ENCODE measurements around the gene DST. TPM values are rescaled to one million over a fixed set of nuclear protein-coding genes. Genes with fewer than 3 reads are reported as not detected.
A peak's percentile ranks its signal among the peaks of the same experiment; 100 is the strongest.

Gene DST
- total RNA-seq, 1 experiment from 2014 or later = 370 TPM

DNA sequence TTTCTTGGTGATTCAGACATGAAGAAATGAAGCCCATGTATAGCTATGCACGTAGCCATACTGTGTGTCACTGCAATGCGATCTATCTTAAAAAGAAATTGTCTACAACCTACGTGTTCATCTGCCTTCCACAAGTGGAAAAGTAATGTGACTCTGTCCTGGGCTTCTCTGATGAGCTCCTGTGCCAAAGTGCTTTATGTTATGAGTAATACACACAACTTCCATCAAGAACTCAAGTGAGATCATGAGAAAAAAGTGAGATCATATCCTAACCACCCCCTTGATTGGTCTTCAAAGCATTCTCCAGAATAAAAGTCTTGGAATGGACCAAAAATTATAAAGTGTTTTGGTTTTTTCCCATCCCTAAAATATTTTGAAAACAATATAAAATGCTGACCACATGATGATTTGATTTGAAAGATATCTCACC, 114.3 kb downstream of the DST start:
- H3K4me1 Mint-ChIP-seq (ENCODE audit: insufficient read depth, unreplicated experiment) = peaks cover 6% of the 10 kb centered on the region
- BruUV-seq (replicated peaks) = no TSS peak
- ChIA-PET POLR2A (interaction anchor here (0.7 to 1.3 kb wide), 2 partner anchors 14 to 24 kb away, joined by 3 to 5 read pairs; no protein-coding TSS in a partner anchor), CTCF (interaction anchor here (0.9 kb wide), 2 partner anchors 14 to 42 kb away, joined by 3 to 4 read pairs; no protein-coding TSS in a partner anchor)
- DNase-seq (ENCODE audit: unreplicated experiment) = no peak
- H3K27me3 Mint-ChIP-seq (ENCODE audit: insufficient read depth, unreplicated experiment) = no peaks in the 10 kb centered on the region
- H3K27ac Mint-ChIP-seq (ENCODE audit: low read depth, unreplicated experiment) = no peak overlapping the region
- no peak for TF ChIP-seq CTCF (IDR thresholded peaks at IDR 0.05; ENCODE audit: unreplicated experiment)
- no peaks in the 10 kb centered on the region for H3K9me3 Mint-ChIP-seq (ENCODE audit: unreplicated experiment)
- no peak overlapping the region for H3K4me3 Mint-ChIP-seq (ENCODE audit: unreplicated experiment)
- intact Hi-C loops (cut with micrococcal nuclease) = no loop called here
- peaks cover 99% of the 10 kb centered on the region for H3K36me3 Mint-ChIP-seq (ENCODE audit: insufficient read depth, unreplicated experiment)

DNA sequence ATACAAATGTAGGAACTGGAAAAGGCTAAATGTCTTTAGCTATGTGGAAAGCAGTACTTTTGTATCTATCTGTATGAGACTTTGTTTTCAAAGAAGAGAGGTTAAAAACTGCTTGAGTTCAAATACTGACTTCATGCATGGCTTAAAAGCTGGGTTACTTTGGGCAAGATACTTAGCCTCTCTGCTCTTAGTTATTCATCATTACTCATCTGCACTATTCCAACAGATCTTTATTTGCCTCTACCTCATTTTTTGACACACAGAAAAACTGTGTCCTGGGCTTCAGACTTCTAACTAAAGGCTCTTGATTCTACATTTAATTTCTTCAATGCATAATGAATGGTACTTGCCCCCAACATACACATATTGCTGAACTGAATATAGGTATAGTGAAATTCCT, 114.8 kb downstream of the DST start:
- peaks cover 98% of the 10 kb centered on the region for H3K36me3 Mint-ChIP-seq (ENCODE audit: insufficient read depth, unreplicated experiment)
- intact Hi-C loops (cut with micrococcal nuclease) = no loop called here
- POLR2A ChIA-PET = interaction anchor here (0.7 to 1.3 kb wide), 3 partner anchors 9 to 52 kb away, joined by 3 to 6 read pairs (median 5); no protein-coding TSS in a partner anchor
- H3K9me3 Mint-ChIP-seq (ENCODE audit: unreplicated experiment) = no peaks in the 10 kb centered on the region
- no TSS peak for BruUV-seq (replicated peaks)
- no peak overlapping the region for H3K4me3 Mint-ChIP-seq (ENCODE audit: unreplicated experiment)
- CTCF ChIA-PET = interaction anchor here (0.9 kb wide), 2 partner anchors 14 to 42 kb away, joined by 3 to 4 read pairs; no protein-coding TSS in a partner anchor
- TF ChIP-seq CTCF (IDR thresholded peaks at IDR 0.05; ENCODE audit: unreplicated experiment) = no peak
- H3K27ac Mint-ChIP-seq (ENCODE audit: low read depth, unreplicated experiment) = peak overlapping the region; percentile 7
- H3K4me1 Mint-ChIP-seq (ENCODE audit: insufficient read depth, unreplicated experiment) = peaks cover 6% of the 10 kb centered on the region
- DNase-seq (ENCODE audit: unreplicated experiment) = no peak
- no peaks in the 10 kb centered on the region for H3K27me3 Mint-ChIP-seq (ENCODE audit: insufficient read depth, unreplicated experiment)

GRCh38 chr6:56526860-56527544, 115.7 kb downstream of the DST start:
- POLR2A ChIA-PET = interaction anchor here (0.9 to 1.3 kb wide), 3 partner anchors 10 to 32 kb away, joined by 3 to 6 read pairs (median 5); no protein-coding TSS in a partner anchor
- CTCF ChIA-PET = no interaction called here
- H3K9me3 Mint-ChIP-seq (ENCODE audit: unreplicated experiment) = no peaks in the 10 kb centered on the region
- peaks cover 95% of the 10 kb centered on the region for H3K36me3 Mint-ChIP-seq (ENCODE audit: insufficient read depth, unreplicated experiment)
- no peaks in the 10 kb centered on the region for H3K27me3 Mint-ChIP-seq (ENCODE audit: insufficient read depth, unreplicated experiment)
- H3K4me1 Mint-ChIP-seq (ENCODE audit: insufficient read depth, unreplicated experiment) = peaks cover 6% of the 10 kb centered on the region
- TF ChIP-seq CTCF (IDR thresholded peaks at IDR 0.05; ENCODE audit: unreplicated experiment) = no peak
- intact Hi-C loops (cut with micrococcal nuclease) = no loop called here
- H3K27ac Mint-ChIP-seq (ENCODE audit: low read depth, unreplicated experiment) = no peak overlapping the region
- H3K4me3 Mint-ChIP-seq (ENCODE audit: unreplicated experiment) = no peak overlapping the region
- BruUV-seq (replicated peaks) = no TSS peak
- DNase-seq (ENCODE audit: unreplicated experiment) = no peak

DNA sequence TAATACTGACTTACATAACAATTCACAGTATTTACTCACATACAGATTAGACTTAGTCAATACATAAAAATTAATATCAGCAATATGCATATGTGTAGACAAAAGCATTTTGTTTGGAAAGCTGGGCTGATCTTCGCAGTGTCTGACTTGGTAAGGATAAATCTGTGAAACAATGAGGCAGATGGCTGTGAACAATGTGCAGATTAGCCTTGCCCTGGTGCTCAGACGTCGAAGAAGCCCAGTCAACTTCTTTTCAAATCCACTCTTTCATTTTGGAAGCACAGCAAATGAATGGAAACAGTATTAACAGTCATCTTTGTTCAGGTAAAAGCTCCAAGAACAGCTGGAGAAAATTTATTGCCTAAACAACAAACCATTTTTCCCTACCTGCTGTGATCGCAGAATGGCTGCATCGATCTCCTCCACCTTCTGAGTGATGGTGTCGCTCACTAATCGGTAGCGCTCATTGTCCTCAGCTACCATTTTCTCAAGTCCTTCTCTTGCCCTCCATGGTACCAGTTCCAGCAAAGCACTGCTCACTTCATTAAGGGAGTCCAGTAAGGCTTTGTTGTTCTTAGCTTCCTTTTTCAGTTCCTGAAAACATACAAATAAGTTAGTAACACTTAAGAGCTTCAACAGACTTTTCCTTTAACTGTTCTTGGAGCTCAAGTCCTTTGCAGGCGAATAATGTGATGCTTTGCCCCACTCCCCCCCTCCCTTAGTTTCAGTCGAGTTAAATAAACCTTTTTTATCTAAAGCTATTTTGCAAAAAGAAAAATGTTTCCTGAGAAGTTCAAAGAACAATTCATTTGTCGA, 116.5 kb downstream of the DST start:
- no peaks in the 10 kb centered on the region for H3K27me3 Mint-ChIP-seq (ENCODE audit: insufficient read depth, unreplicated experiment)
- H3K4me3 Mint-ChIP-seq (ENCODE audit: unreplicated experiment) = no peak overlapping the region
- no peak for TF ChIP-seq CTCF (IDR thresholded peaks at IDR 0.05; ENCODE audit: unreplicated experiment)
- H3K9me3 Mint-ChIP-seq (ENCODE audit: unreplicated experiment) = no peaks in the 10 kb centered on the region
- peak overlapping the region; percentile 59 for H3K27ac Mint-ChIP-seq (ENCODE audit: low read depth, unreplicated experiment)
- no TSS peak for BruUV-seq (replicated peaks)
- H3K36me3 Mint-ChIP-seq (ENCODE audit: insufficient read depth, unreplicated experiment) = peaks cover 95% of the 10 kb centered on the region
- POLR2A ChIA-PET = interaction anchor here (0.6 to 1.0 kb wide), 3 partner anchors 9 to 31 kb away, joined by 3 read pairs; no protein-coding TSS in a partner anchor
- peaks cover 6% of the 10 kb centered on the region for H3K4me1 Mint-ChIP-seq (ENCODE audit: insufficient read depth, unreplicated experiment)
- intact Hi-C loops (cut with micrococcal nuclease) = no loop called here
- CTCF ChIA-PET = interaction anchor here (0.6 kb wide), 2 partner anchors 183 to 378 kb away, joined by 3 read pairs; no protein-coding TSS in a partner anchor
- no peak for DNase-seq (ENCODE audit: unreplicated experiment)

Data from MCF 10A (cell line).